ENCODE results near the gene KLK13. TPM values are rescaled to one million over a fixed set of nuclear protein-coding genes. Genes with fewer than 3 reads are reported as not detected.

The KLK13 gene
- total and polyA plus RNA-seq, 10 donors = 0.13 TPM; not detected in 9

DNA sequence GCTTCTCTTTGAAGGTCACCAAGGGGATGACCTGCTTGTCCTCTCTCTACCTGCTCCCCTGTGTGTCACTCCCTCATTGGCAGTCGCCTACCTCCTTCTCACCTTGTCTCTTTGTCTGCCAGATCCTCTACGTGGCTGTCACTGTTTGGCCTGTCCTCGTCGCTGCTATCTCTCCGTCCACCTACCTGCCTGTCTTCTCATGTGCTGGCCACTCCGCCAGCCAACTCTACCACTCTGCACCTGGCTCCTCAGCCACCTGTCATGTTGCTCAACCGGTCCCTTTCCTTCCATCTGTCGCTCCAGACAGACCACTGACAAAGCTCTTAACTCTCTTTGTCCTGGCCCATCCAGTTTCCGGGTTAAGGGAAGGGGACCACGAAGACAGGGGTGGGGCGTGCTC lies 30.2 kb downstream of the KLK13 start, which contains the start of gene KLK12:
TSS of gene KLK12 (minus strand) at position 299 of the 400 bp plus-strand sequence. CDS start 381 bp downstream, outside the sequence.
- no peaks in the 10 kb centered on the region for H3K9me3 ChIP-seq
- no peak for TF ChIP-seq POLR2AphosphoS5 (IDR thresholded peaks at IDR 0.05)
- TF ChIP-seq, protein P1, sequence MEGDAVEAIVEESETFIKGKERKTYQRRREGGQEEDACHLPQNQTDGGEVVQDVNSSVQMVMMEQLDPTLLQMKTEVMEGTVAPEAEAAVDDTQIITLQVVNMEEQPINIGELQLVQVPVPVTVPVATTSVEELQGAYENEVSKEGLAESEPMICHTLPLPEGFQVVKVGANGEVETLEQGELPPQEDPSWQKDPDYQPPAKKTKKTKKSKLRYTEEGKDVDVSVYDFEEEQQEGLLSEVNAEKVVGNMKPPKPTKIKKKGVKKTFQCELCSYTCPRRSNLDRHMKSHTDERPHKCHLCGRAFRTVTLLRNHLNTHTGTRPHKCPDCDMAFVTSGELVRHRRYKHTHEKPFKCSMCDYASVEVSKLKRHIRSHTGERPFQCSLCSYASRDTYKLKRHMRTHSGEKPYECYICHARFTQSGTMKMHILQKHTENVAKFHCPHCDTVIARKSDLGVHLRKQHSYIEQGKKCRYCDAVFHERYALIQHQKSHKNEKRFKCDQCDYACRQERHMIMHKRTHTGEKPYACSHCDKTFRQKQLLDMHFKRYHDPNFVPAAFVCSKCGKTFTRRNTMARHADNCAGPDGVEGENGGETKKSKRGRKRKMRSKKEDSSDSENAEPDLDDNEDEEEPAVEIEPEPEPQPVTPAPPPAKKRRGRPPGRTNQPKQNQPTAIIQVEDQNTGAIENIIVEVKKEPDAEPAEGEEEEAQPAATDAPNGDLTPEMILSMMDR (IDR thresholded peaks at IDR 0.05 in 8 of 11, conservative IDR thresholded peaks at IDR 0.05 in 3 of 11) = no peak
- no peak for TF ChIP-seq POLR2A (IDR thresholded peaks at IDR 0.05)
- intact Hi-C loops (cut with DNase I; ENCODE audit: low total_unique reads) = no loop called here
- peaks cover 0 to 53% (median 0%) of the 10 kb centered on the region in 7 donors for H3K27me3 ChIP-seq (replicated peaks in 1 of 7)
- H3K36me3 ChIP-seq = no peaks in the 10 kb centered on the region
- DNase-seq = no peak
- WGBS, 5 donors = 48 to 64% (median 56%) methylated on average over 11 of the region's 11 CpGs
- H3K4me1 ChIP-seq = no peaks in the 10 kb centered on the region
- H3K4me3 ChIP-seq = no peak within 1 kb of the TSS
- H3K27ac ChIP-seq = no peak within 1 kb of the TSS

DNA sequence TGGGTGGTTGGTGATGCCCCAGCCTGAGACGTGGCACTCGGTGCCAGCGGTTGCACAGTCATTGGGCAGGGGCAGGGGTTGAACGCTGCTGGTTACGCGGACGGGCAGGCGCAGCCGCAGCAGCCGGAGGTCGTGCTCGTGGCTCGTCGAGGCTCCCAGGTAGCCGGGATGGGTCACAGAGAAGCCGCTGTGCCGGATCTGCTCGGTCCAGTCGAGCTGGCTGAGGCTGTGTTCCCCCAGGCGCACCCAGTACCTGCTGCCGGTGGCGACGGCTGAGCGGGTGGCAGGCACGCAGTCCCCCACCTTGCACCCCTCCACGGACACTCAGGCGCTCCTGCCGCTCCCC lies 33.0 kb downstream of the KLK13 start:
- intact Hi-C loops (cut with DNase I; ENCODE audit: low total_unique reads) = no loop called here
- DNase-seq = no peak

DNA sequence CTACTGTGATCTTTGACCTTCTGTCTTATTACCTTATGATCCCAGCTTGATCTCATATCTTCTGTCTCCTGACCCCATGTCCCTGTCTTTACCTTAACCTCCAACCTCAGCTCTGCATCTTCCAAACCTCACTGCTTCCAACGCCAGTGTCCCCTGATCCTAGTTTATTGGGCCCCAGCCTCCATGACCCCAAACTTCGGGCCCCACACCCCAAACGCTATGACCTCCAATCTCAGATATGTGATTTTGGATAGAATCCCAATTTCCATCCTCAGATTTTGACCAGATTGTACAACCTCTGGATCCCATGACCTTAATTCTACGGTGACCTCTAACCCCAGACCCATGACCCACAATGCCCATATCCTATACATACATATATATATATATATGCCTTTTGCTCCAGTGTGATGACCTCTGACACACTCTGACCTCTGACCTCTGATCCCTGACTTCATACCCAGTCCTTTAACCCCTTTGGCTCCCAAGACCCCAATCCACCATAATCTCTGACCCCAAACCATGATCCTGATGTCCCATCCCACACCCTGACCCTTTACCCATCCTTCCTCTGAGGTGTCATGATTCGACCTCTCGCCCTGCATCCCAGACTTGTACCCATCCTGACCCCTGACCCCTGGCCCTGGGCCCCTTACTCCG lies 33.5 kb downstream of the KLK13 start:
- Histone ChIP-seq H3K27me3 (replicated peaks in 1 of 7) (peaks cover 0 to 85% (median 8%) of the 10 kb centered on the region in 7 donors), H3K4me3 (no peak overlapping the region), H3K36me3 (no peaks in the 10 kb centered on the region), H3K9me3 (no peaks in the 10 kb centered on the region), H3K27ac (no peak overlapping the region), H3K4me1 (no peaks in the 10 kb centered on the region)
- 76 to 89% (median 84%) methylated on average over 7 of the region's 7 CpGs for WGBS, 5 donors
- no peak for DNase-seq
- no peak for TF ChIP-seq POLR2AphosphoS5 (IDR thresholded peaks at IDR 0.05)
- TF ChIP-seq, protein P1 (IDR thresholded peaks at IDR 0.05 in 8 of 11, conservative IDR thresholded peaks at IDR 0.05 in 3 of 11) = no peak
- TF ChIP-seq POLR2A (IDR thresholded peaks at IDR 0.05) = no peak
- intact Hi-C loops (cut with DNase I; ENCODE audit: low total_unique reads) = no loop called here

More for the DNA sequence above, 33.0 kb downstream of the KLK13 start:
- H3K9me3 ChIP-seq = no peaks in the 10 kb centered on the region
- peaks cover 0 to 80% (median 3%) of the 10 kb centered on the region in 7 donors for H3K27me3 ChIP-seq (replicated peaks in 1 of 7)
- TF ChIP-seq POLR2AphosphoS5 (IDR thresholded peaks at IDR 0.05) (no peak), POLR2A (IDR thresholded peaks at IDR 0.05) (no peak)
- TF ChIP-seq, protein P1 (IDR thresholded peaks at IDR 0.05 in 8 of 11, conservative IDR thresholded peaks at IDR 0.05 in 3 of 11) = no peak
- no peaks in the 10 kb centered on the region for H3K36me3 ChIP-seq
- no peak overlapping the region for H3K27ac ChIP-seq
- 86 to 94% (median 90%) methylated on average over 23 to 28 of the region's 28 CpGs for WGBS, 5 donors
- no peak overlapping the region for H3K4me3 ChIP-seq
- H3K4me1 ChIP-seq = no peaks in the 10 kb centered on the region

DNA sequence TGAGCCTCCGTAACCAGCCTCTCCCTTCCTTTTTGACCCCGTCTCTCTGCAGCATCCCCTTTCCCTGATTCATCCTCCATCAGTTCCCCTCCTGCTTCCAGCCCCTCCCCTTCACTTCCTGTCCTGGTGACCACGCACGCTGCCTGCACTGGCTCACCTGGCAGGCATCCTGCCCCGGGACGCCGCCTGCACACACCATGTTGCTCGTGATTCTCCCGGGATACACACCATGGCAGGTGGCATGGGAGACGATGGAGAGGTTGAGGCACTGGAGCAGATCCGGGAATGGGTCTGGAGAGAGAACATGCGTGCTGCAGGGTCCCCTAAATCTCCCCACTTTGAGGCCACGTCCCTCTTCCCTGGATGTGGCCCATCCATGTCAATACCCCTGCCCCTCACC lies 34.3 kb downstream of the KLK13 start:
- Histone ChIP-seq H3K27me3 (replicated peaks in 1 of 7) (peaks cover 0 to 90% (median 12%) of the 10 kb centered on the region in 7 donors), H3K4me3 (no peak overlapping the region), H3K27ac (no peak overlapping the region), H3K9me3 (no peaks in the 10 kb centered on the region), H3K4me1 (no peaks in the 10 kb centered on the region), H3K36me3 (no peaks in the 10 kb centered on the region)
- no peak for DNase-seq
- WGBS, 5 donors = 64 to 72% (median 68%) methylated on average over 13 of the region's 13 CpGs
- intact Hi-C loops (cut with DNase I; ENCODE audit: low total_unique reads) = no loop called here
- TF ChIP-seq POLR2A (IDR thresholded peaks at IDR 0.05) = no peak
